ENCODE data around the gene MRTFB. TPM values are rescaled to one million over a fixed set of nuclear protein-coding genes. Genes with fewer than 3 reads are reported as not detected.

The MRTFB gene
- total RNA-seq, 1 donor from 2014 or later = 20.9 TPM

- DNase-seq = no peak
- no peaks in the 10 kb centered on the region for H3K27me3 Mint-ChIP-seq
- CTCF ChIA-PET = no interaction called here
- ATAC-seq (ENCODE audit: low read depth) = no peak
- peaks cover 19% of the 10 kb centered on the region for H3K4me1 Mint-ChIP-seq
- no peak for TF ChIP-seq CTCF (IDR thresholded peaks at IDR 0.05)
- intact Hi-C loops (cut with micrococcal nuclease) = no loop called here
- no peaks in the 10 kb centered on the region for H3K9me3 Mint-ChIP-seq
- H3K27ac Mint-ChIP-seq = no peak overlapping the region
- H3K4me3 Mint-ChIP-seq = no peak overlapping the region
- H3K36me3 Mint-ChIP-seq (ENCODE audit: low read depth) = no peaks in the 10 kb centered on the region
- POLR2A ChIA-PET = interaction anchor here (0.6 kb wide), 1 partner anchor 394 kb away, joined by 3 read pairs; no protein-coding TSS in a partner anchor
Measured at GRCh38 chr16:14198012-14198411, 126.9 kb downstream of the MRTFB start.

- Mint-ChIP-seq H3K4me1 (peaks cover 14% of the 10 kb centered on the region), H3K9me3 (no peaks in the 10 kb centered on the region), H3K27ac (no peak overlapping the region), H3K27me3 (no peaks in the 10 kb centered on the region), H3K4me3 (no peak overlapping the region), H3K36me3 (ENCODE audit: low read depth) (no peaks in the 10 kb centered on the region)
- DNase-seq = no peak
- TF ChIP-seq CTCF (IDR thresholded peaks at IDR 0.05) = no peak
- ATAC-seq (ENCODE audit: low read depth) = no peak
- ChIA-PET CTCF (no interaction called here), POLR2A (no interaction called here)
- intact Hi-C loops (cut with micrococcal nuclease) = no loop called here
Measured at GRCh38 chr16:14198572-14198971, 127.5 kb downstream of the MRTFB start.

GRCh38 chr16:14199199-14199598 lies 128.1 kb downstream of the MRTFB start:
- no peak overlapping the region for H3K27ac Mint-ChIP-seq
- no peak for ATAC-seq (ENCODE audit: low read depth)
- no peaks in the 10 kb centered on the region for H3K9me3 Mint-ChIP-seq
- no peak overlapping the region for H3K4me3 Mint-ChIP-seq
- H3K27me3 Mint-ChIP-seq = no peaks in the 10 kb centered on the region
- no peaks in the 10 kb centered on the region for H3K36me3 Mint-ChIP-seq (ENCODE audit: low read depth)
- ChIA-PET POLR2A (no interaction called here), CTCF (no interaction called here)
- intact Hi-C loops (cut with micrococcal nuclease) = no loop called here
- no peak for DNase-seq
- H3K4me1 Mint-ChIP-seq = peaks cover 13% of the 10 kb centered on the region
- no peak for TF ChIP-seq CTCF (IDR thresholded peaks at IDR 0.05)

GRCh38 chr16:14199624-14200023 lies 128.5 kb downstream of the MRTFB start:
- TF ChIP-seq CTCF (IDR thresholded peaks at IDR 0.05) = no peak
- H3K27ac Mint-ChIP-seq = no peak overlapping the region
- DNase-seq (no peak), ATAC-seq (ENCODE audit: low read depth) (no peak)
- H3K9me3 Mint-ChIP-seq = no peaks in the 10 kb centered on the region
- no peaks in the 10 kb centered on the region for H3K36me3 Mint-ChIP-seq (ENCODE audit: low read depth)
- H3K27me3 Mint-ChIP-seq = no peaks in the 10 kb centered on the region
- POLR2A ChIA-PET = no interaction called here
- no peak overlapping the region for H3K4me3 Mint-ChIP-seq
- CTCF ChIA-PET = no interaction called here
- intact Hi-C loops (cut with micrococcal nuclease) = no loop called here
- peaks cover 13% of the 10 kb centered on the region for H3K4me1 Mint-ChIP-seq

- Mint-ChIP-seq H3K27me3 (no peaks in the 10 kb centered on the region), H3K27ac (no peak overlapping the region), H3K4me3 (no peak overlapping the region), H3K4me1 (peaks cover 2% of the 10 kb centered on the region), H3K36me3 (ENCODE audit: low read depth) (no peaks in the 10 kb centered on the region), H3K9me3 (no peaks in the 10 kb centered on the region)
- DNase-seq (no peak), ATAC-seq (ENCODE audit: low read depth) (no peak)
- intact Hi-C loops (cut with micrococcal nuclease) = no loop called here
- ChIA-PET POLR2A (no interaction called here), CTCF (interaction anchor here (1.4 kb wide), 1 partner anchor 13 kb away, joined by 4 read pairs; no protein-coding TSS in a partner anchor)
- TF ChIP-seq CTCF (IDR thresholded peaks at IDR 0.05) = no peak
Measured at GRCh38 chr16:14202095-14202494, 131.0 kb downstream of the MRTFB start.

All from activated B cell treated with CpG ODN at 0.5 μM for 24 hours (primary cell).